Fibroblast of upper back skin (primary cell): ENCODE results near the gene PRKCZ.
"Not testable (repeated sequence)": the region's sequence is repeated elsewhere in the genome, so short reads cannot be mapped to it uniquely, and the experiment has no call there.

Experiments
- DNase-seq: peaks from one replicate; pipeline ENCODE4 v3.0.0-alpha.2; 2013

Gene PRKCZ

GRCh38 chr1:2090216-2090890, 40.1 kb downstream of the PRKCZ start:
- DNase-seq = no peak

DNA sequence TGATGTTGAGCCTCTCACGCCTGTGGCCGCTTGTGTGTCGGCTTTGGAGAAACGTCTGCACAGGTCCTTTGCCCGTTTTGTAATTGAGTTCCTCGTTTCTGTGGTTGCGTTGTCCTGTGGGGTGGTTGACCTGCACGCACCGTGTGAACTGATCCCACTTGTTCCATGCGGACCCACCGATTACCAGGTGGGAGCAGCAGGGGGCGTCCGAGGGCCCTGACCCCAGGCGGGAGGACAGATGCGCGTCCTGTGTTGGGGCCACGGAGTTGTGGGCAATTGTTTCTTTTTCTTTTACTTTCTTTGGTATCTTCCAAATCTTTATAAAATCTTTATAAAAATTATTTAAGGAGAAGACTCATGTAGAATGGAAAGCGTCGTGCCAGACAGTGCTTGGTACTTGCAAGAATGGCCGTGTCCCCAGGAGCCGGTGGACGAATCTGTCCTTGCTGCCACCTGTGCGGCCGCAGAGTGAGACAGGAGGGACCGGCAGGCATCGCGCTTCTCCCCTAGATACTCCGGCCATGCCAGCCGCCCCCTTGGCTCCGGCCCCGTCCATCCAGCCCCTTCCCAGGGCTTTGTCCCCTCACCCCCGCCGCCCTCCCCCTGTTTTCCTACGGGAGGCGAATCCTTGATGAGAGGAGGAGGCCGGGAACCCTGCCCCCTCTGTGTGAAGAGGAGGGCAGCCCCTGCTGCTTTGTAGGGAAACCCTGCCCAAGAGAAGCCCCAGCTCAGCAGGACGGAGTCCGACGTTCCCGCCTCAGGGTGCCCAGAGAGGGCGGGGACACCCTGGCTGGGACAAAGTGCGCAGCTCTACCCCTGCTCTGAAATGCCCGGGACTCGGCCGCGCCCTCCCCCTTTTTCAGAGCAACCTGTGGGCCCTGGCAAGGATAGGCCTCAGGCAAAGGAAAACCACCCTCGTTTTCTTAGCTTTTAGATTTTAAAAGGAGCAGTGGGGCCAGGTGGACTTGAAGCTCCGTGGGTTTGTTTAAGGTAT, 41.7 kb downstream of the PRKCZ start:
- no peak for DNase-seq

DNA sequence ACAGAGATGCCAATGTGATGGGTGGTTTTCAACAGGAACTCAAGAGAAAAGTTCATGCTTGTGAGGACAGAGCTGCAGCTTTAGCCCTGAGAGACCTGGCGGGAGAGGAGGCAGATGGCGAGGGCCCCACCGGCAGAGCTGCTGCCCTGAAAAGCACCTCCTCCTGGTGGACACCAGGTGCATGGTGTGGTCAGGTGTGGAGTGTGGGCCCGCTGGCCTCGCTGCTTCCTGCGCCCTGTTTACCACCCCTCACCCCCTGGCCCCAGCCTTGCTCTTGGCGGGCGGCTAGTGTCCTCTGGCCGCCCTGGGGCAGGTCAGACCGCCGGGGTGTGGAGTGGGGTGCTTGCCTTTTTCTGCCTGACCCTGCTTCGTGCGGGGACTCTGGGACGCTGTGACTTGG, 42.8 kb downstream of the PRKCZ start:
- DNase-seq = no peak

DNA sequence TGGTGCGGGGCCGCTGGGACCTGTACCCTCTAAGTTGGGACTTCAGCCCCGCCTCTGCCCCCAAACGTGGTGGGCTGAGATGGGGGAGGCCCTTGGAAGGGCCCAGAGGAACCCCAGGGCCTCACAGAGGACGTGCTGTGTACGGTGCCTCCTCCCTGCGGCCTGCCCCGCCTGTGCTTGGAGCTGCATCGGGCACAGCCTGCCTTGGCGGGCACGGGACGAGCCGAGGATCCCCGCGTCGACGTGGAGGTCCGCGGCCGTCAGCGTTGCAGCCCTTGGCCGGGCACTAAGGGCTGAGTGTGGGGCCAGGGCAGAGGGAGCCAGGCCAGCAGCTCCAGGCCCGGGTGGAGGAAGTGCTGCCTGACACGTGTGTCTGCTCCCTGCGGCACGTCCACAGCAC, 43.4 kb downstream of the PRKCZ start:
- DNase-seq = no peak

DNA sequence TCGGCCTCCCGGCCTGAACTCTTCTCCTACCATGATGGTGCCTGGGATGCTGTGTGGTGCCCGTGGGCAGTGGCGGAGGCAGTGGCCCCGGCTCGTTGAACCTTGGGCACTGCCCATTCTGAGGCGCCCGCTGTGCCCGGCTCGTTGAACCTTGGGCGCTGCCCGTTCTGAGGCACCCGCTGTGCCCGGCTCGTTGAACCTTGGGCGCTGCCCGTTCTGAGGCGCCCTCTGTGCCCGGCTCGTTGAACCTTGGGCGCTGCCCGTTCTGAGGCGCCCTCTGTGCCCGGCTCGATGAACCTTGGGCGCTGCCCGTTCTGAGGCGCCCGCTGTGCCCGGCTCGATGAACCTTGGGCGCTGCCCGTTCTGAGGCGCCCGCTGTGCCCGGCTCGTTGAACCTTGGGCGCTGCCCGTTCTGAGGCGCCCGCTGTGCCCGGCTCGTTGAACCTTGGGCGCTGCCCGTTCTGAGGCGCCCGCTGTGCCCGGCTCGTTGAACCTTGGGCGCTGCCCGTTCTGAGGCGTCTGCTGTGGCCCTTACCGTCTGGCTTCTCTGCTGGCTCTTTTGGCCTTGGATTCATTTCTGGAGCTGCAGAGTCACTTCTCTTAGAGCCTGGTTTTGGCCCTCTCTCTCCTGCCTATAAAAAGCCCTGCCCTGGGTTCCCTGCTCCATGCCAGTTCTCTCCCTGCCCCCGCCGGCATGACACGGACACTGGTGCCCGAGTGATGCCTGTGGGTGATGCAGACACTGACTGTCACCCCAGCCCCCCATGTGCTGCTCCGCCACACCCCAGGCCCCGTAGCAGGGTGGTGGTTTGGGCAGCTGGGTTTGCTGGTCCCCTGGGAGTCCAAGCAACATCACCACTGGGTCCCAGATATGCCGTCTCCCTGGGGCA, 44.3 kb downstream of the PRKCZ start:
- not testable (repeated sequence) for DNase-seq

DNA sequence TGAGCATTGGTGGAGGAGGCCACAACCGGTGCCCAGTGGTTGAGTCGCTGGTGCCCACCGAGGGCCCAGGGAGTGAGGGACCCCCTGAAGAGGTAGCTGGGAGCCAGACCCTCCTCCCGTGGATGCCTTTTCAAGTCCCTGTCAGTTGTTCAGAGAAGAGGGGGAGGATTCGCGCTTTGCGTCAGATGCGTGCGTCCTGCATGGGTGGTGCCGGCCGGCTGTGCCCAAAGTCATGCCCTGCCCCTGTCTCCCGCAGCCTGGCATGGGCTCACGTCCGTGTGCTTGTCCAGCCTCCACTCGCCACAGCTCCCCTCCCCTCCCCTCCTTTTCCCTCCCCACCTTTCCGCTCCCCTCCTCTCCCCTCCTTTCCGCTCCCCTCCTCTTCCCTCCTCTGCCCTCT, 45.2 kb downstream of the PRKCZ start:
- no peak for DNase-seq

GRCh38 chr1:2095981-2096736, 45.9 kb downstream of the PRKCZ start:
- no peak for DNase-seq

DNA sequence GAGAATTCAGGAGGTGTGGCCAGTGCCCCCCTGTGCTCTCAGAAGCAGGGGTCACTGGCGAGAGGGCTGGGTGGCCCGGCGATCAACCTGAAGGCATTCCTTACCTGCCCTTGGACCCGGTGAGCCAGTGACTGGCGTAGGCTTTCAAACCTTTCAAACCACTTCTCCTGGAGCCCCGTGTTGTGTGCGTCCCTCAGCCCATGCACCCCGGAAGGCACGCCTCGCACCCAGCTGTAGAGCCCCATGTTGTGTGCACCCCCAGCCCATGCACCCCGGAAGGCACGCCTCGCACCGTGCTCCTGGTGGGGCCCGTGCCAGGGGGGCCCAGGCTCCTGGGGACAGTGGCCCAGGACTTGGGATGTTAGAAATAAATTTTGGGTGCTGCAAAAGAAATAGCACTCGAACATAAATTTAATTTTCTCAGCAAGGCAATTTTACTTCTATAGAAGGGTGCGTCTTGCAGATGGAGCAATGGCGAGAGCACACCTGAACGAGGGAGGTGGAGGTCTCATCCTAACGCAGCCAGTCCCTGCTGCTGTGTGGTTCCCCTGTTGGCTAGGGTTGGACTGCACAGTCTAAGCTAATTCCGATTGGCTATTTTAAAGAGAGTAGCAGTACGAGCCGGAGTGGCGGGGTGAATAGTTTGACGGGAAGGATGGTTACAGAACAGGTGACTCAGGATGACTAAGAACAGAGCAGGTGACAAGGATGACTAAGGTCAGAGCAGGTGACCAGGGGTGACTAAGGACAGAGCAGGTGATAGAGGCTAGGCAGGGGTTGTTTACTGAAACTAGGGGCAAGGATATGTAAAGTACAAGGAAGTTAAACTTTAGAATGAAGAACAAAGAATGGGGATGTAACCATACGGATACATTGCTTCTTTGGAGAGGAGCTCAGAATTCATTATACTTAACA, 47.4 kb downstream of the PRKCZ start:
- no peak for DNase-seq

- DNase-seq = no peak
Observed at GRCh38 chr1:2098301-2098698, 48.1 kb downstream of the PRKCZ start.

DNA sequence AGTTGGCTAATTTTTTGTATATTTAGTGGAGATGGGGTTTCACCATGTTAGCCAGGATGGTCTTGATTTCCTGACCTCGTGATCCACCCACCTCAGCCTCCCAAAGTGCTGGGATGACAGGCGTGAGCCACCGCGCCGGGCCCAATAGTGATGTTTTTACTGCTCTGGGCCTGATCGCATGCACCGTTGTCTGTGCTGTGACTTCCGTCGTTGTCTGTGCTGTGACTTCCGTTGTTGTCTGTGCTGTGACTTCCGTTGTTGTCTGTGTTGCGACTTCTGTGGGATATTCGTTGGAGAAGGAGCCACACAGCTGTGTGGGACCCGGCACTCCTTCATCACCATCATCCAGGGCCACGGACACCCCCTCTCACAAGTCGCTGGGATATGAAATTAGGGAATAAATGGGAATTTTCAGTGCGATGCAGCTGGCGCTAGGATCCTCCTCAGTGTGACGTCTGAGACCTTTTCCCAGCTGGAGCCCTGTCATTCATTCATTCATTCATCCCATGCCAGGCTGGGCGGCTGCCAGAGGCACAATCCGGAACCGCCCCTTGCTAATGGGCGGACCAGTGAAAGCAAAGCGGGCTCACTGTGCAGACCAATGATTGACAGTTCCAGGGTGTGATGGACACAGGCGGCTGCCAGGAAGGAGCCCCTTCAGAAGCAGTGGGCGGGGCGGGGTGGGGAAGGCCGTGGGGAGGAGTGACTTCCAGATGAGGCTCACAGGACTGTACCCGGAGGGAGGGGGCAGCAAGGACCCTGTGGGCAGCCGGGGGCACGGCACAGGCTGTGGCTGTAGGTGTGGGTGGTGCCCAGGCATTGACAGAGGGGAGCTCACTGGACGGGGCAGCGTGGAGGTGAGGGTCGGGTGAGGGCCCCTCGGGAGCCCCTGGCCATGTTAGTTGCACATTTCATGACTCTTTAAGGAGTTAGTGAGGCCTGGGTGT, 48.9 kb downstream of the PRKCZ start:
- DNase-seq = no peak

- DNase-seq = no peak
Observed at GRCh38 chr1:2099886-2100779, 49.9 kb downstream of the PRKCZ start.

GRCh38 chr1:2100780-2101108, 50.5 kb downstream of the PRKCZ start:
- DNase-seq = no peak

- DNase-seq = no peak
Observed at GRCh38 chr1:2101531-2101930, 51.3 kb downstream of the PRKCZ start.

- DNase-seq = no peak
Observed at GRCh38 chr1:2101946-2102345, 51.7 kb downstream of the PRKCZ start.

- DNase-seq = no peak
Observed at GRCh38 chr1:2102753-2103152, 52.5 kb downstream of the PRKCZ start.

- DNase-seq = no peak
Observed at GRCh38 chr1:2103266-2103900, 53.2 kb downstream of the PRKCZ start.

DNA sequence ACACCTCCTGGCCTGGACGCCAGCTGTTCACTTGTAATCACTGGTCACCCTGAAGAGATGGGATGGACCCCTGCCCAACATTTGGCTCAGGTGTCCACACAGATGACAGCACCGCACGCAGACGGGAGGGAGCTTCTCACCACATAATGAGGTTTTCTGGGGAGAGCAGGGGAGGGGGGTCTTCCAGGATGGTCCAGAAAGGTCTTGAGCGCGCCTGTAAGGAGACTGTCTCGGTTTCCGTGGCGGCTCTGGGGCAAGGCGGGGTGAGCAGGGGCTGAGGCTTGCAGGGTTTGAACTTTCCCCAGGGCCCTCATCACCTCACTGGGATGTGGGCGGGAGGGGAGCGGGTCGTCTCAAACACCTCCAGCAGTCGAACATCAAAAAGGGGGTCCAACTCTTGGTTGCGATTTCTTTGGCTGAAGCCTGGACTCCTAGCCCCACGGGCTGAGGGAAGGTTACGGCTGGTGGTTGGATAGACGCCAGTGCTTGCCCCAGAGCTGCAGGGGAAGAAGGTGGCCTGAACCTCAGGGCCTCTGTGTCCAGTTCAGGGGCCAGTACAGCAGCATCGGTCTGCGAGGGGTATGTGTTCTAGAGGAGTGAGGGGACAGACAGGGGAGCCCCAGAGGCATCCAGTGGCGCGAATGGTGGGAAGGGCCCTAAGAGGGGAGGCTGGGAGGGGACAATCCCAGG, 53.8 kb downstream of the PRKCZ start:
- DNase-seq = no peak
